ENCODE measurements around the gene TRPV2. TPM values are rescaled to one million over a fixed set of nuclear protein-coding genes. Genes with fewer than 3 reads are reported as not detected.
A peak's percentile ranks its signal among the peaks of the same experiment; 100 is the strongest.

TRPV2 gene, protein sequence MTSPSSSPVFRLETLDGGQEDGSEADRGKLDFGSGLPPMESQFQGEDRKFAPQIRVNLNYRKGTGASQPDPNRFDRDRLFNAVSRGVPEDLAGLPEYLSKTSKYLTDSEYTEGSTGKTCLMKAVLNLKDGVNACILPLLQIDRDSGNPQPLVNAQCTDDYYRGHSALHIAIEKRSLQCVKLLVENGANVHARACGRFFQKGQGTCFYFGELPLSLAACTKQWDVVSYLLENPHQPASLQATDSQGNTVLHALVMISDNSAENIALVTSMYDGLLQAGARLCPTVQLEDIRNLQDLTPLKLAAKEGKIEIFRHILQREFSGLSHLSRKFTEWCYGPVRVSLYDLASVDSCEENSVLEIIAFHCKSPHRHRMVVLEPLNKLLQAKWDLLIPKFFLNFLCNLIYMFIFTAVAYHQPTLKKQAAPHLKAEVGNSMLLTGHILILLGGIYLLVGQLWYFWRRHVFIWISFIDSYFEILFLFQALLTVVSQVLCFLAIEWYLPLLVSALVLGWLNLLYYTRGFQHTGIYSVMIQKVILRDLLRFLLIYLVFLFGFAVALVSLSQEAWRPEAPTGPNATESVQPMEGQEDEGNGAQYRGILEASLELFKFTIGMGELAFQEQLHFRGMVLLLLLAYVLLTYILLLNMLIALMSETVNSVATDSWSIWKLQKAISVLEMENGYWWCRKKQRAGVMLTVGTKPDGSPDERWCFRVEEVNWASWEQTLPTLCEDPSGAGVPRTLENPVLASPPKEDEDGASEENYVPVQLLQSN
- 100 to 1,000 TPM in 2 of 6 donors, 10 to 100 TPM in 4; 33.4 to 127 (median 48.6) TPM for total RNA-seq

DNA sequence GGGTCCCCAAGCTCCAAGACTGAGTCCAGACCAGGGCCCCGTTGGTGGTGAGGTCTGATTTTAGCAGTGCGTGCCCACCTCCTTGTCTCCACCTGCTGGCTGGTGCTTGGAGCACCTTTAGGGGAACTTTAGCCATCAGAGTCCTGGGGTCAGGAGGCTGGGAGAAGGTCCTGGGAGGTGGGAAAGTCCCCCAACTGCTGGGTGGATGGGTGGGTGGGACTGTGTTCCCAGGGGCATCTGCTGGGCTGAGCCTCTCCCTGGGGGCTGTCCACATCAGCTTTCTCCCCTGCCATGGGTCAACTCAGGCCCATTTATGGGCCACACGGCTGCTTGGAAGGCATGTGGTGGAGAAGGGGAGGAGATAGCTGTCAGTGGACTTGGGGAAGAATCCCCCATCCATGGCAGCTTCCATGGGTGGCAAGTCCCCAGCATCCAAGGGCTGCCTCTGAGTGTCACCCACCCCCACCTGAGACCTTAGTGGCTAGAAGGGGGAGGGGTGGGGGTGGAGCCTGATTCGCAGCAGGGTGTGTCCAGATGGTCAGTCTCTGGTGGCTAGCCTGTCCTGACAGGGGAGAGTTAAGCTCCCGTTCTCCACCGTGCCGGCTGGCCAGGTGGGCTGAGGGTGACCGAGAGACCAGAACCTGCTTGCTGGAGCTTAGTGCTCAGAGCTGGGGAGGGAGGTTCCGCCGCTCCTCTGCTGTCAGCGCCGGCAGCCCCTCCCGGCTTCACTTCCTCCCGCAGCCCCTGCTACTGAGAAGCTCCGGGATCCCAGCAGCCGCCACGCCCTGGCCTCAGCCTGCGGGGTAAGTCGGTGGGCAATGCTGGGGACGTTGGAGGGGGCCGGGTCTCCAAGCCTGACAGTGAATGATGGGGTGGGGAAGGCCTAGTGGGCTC, at the start of gene TRPV2:
TRPV2 (plus strand) TSS at position 541 of the 894 bp plus-strand sequence. CDS start 2,098 bp downstream, outside the sequence.
- 8 to 12% methylated on average over 18 to 21 of the region's 21 CpGs for WGBS, 2 donors
- TF ChIP-seq POLR2AphosphoS5 (IDR thresholded peaks at IDR 0.05), result peak; percentile 21 to 50
- TF ChIP-seq, protein P1, sequence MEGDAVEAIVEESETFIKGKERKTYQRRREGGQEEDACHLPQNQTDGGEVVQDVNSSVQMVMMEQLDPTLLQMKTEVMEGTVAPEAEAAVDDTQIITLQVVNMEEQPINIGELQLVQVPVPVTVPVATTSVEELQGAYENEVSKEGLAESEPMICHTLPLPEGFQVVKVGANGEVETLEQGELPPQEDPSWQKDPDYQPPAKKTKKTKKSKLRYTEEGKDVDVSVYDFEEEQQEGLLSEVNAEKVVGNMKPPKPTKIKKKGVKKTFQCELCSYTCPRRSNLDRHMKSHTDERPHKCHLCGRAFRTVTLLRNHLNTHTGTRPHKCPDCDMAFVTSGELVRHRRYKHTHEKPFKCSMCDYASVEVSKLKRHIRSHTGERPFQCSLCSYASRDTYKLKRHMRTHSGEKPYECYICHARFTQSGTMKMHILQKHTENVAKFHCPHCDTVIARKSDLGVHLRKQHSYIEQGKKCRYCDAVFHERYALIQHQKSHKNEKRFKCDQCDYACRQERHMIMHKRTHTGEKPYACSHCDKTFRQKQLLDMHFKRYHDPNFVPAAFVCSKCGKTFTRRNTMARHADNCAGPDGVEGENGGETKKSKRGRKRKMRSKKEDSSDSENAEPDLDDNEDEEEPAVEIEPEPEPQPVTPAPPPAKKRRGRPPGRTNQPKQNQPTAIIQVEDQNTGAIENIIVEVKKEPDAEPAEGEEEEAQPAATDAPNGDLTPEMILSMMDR (IDR thresholded peaks at IDR 0.05), result peak in 5 of 6 experiments; percentile 15 to 57 (median 35)
- TF ChIP-seq POLR2A (IDR thresholded peaks at IDR 0.05), result no peak
- no peak for TF ChIP-seq EP300 (IDR thresholded peaks at IDR 0.05)
- H3K4me3 ChIP-seq, result peak within 1 kb of the TSS; percentile 14 to 76 (median 58)
- no peaks in the 10 kb centered on the region for H3K27me3 ChIP-seq
- ATAC-seq (ENCODE audit: low FRiP score in 2 of 2) (peak; percentile 24 to 46), DNase-seq (peak; percentile 55 to 85)
- no peaks in the 10 kb centered on the region for H3K9me3 ChIP-seq
- peaks cover 30 to 44% (median 38%) of the 10 kb centered on the region in 4 donors for H3K4me1 ChIP-seq
- peaks cover 0 to 25% (median 13%) of the 10 kb centered on the region in 4 donors for H3K36me3 ChIP-seq
- H3K27ac ChIP-seq, result peak within 1 kb of the TSS; percentile 87 to 95 (median 92)

DNA sequence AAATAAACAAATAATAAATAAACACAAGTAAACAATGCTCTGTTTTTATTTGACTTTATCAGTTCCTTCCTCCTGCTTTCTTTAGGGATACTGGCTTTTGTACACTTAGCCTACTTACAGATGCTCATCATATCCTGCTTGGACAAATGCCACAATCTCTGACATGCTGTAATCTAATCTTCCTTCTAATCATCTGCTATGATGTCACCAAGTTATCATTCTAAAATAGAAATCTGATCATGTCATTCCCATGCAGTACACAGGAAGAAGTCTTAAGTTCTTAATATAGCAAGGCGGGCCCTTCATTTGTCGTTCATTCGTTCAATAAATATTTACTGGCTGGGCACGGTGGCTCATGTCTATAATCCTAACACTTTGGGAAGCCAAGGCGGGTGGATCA, 43.6 kb upstream of the TRPV2 start:
- 52 to 63% methylated on average over 5 of the region's 5 CpGs for WGBS, 2 donors
- TF ChIP-seq POLR2A (IDR thresholded peaks at IDR 0.05) (no peak), EP300 (IDR thresholded peaks at IDR 0.05) (peak in 2 of 4 donors; percentile 29 to 53), POLR2AphosphoS5 (IDR thresholded peaks at IDR 0.05) (peak in 1 of 2 donors; percentile 57)
- TF ChIP-seq, protein P1 (IDR thresholded peaks at IDR 0.05), result no peak
- no peak overlapping the region for H3K4me3 ChIP-seq
- H3K9me3 ChIP-seq, result no peaks in the 10 kb centered on the region
- ATAC-seq (ENCODE audit: low FRiP score in 2 of 2), result no peak
- DNase-seq, result no peak
- no peaks in the 10 kb centered on the region for H3K27me3 ChIP-seq
- peaks cover 6 to 18% (median 14%) of the 10 kb centered on the region in 4 donors for H3K4me1 ChIP-seq
- H3K27ac ChIP-seq, result peak overlapping the region in 2 of 4 donors; percentile 51 to 68
- no peaks in the 10 kb centered on the region for H3K36me3 ChIP-seq

DNA sequence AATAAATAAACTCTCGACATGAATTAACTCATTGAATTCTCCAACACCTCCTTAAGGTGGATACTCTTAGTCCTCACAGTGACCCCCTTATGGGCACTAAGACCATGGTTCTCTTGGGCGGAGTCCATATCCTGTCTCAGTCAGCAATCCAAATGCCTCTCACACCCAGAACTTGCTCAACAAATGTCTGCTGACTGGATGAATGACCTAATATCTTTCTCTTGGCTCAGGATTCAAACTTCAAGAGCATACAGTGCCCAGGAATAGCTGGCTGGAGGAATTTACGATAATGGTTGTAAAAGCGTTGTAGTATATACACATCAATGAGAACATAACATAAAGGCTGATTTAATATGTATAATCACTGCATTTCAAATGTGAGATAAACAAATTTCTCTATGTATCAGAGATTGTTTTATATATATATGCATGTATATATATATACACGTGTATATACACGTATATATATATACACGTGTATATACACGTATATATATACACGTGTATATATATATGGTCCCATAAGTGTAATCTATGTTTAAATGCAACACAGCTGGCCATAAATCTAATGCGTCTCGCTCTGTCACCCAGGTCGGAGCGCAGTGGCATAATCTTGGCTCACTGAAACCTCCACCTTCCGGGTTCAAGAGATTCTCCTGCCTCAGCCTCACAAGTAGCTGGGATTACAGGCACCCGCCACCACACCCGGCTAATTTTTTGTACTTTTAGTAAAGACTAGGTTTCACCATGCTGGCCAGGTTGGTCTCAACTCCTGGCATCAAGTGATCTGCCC, 41.0 kb upstream of the TRPV2 start:
- ATAC-seq (ENCODE audit: low FRiP score in 2 of 2) (peak; percentile 77 to 80), DNase-seq (peak in 1 of 2 donors; percentile 55)

More for the DNA sequence above, 41.0 kb upstream of the TRPV2 start:
- H3K9me3 ChIP-seq, result no peaks in the 10 kb centered on the region
- H3K27ac ChIP-seq, result peak overlapping the region; percentile 16 to 71 (median 28)
- H3K4me1 ChIP-seq, result peaks cover 11 to 18% (median 18%) of the 10 kb centered on the region in 4 donors
- H3K27me3 ChIP-seq, result no peaks in the 10 kb centered on the region
- TF ChIP-seq POLR2AphosphoS5 (IDR thresholded peaks at IDR 0.05) (peak; percentile 51 to 70), EP300 (IDR thresholded peaks at IDR 0.05) (peak in 2 of 4 donors; percentile 45 to 78), POLR2A (IDR thresholded peaks at IDR 0.05) (peak in 1 of 4 donors; percentile 16)
- TF ChIP-seq, protein P1 (IDR thresholded peaks at IDR 0.05), result no peak
- H3K36me3 ChIP-seq, result no peaks in the 10 kb centered on the region
- H3K4me3 ChIP-seq, result peak overlapping the region in 2 of 4 donors; percentile 4 to 17
- 74 to 75% methylated on average over 16 of the region's 16 CpGs for WGBS, 2 donors
